ENCODE measurements around the gene CLVS2.

- TF ChIP-seq POLR2A (IDR thresholded peaks at IDR 0.05; ENCODE audit: low read length) = no peak
- no peak for TF ChIP-seq GATA1 (IDR thresholded peaks at IDR 0.05; ENCODE audit: low read depth, low read length)
These were observed 78.6 kb downstream of the CLVS2 start for GRCh38 chr6:123074616-123075015.

Data from erythroblast (primary cell).